Measurements from ENCODE around the gene SPACA9. TPM values are rescaled to one million over a fixed set of nuclear protein-coding genes. Genes with fewer than 3 reads are reported as not detected.

The SPACA9 gene
- polyA plus RNA-seq, 3 donors: 0.28 to 0.95 (median 0.57) TPM

DNA sequence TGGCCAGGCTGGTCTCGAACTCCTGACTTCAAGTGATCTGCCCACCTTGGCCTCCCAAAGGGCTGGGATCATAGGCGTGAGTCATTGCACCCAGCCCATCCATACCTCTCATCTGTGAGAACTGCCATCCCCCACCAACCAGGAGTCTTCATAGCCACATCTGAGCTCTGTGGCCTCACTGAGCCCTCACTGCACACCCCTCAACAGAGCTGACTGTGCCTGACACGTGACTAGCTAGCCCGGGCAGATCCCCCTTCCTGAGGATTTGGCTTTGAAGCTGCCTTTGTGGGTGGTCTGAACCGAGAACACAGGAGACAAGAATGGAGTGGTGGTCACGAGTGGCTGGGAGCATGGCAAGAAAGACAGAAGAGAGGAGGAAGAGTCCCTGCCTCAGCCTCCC is 16.2 kb upstream of the SPACA9 start:
- Histone ChIP-seq H2AFZ (ENCODE audit: insufficient read depth, low read depth, low read length, poor library complexity, severe bottlenecking) (no peak overlapping the region), H3K79me2 (ENCODE audit: insufficient read depth, low read length) (no peaks in the 10 kb centered on the region), H3K27ac (ENCODE audit: low read depth in 1 of 2, low read length in 2 of 2) (no peak overlapping the region), H3K4me3 (replicated peaks in 1 of 3; ENCODE audit: low read depth in 2 of 3, low read length in 3 of 3) (no peak overlapping the region), H4K20me1 (ENCODE audit: insufficient read depth, low read length) (no peaks in the 10 kb centered on the region), H3K9me3 (replicated peaks in 1 of 2; ENCODE audit: control insufficient read depth in 1 of 2, insufficient read depth in 1 of 2, low read length in 2 of 2) (no peaks in the 10 kb centered on the region), H3K36me3 (replicated peaks in 1 of 2; ENCODE audit: control insufficient read depth in 1 of 2, insufficient read depth in 2 of 2, low read length in 2 of 2) (no peaks in the 10 kb centered on the region), H3K4me1 (ENCODE audit: control insufficient read depth in 1 of 2, insufficient read depth in 2 of 2, low read length in 2 of 2) (no peaks in the 10 kb centered on the region), H3K27me3 (ENCODE audit: control insufficient read depth in 2 of 2, insufficient read depth in 2 of 2, low read length in 2 of 2) (no peaks in the 10 kb centered on the region), H3K4me2 (replicated peaks; ENCODE audit: extremely low read depth, low read length, poor library complexity, severe bottlenecking) (no peak overlapping the region), H3K9ac (ENCODE audit: insufficient read depth, low read length, poor library complexity, severe bottlenecking) (no peak overlapping the region)
- Mint-ChIP-seq H3K27ac (no peak overlapping the region), H3K27me3 (ENCODE audit: low read depth in 3 of 3) (peaks cover 3 to 11% (median 4%) of the 10 kb centered on the region in 3 donors), H3K9me3 (no peaks in the 10 kb centered on the region), H3K4me3 (no peak overlapping the region), H3K4me1 (no peaks in the 10 kb centered on the region), H3K36me3 (no peaks in the 10 kb centered on the region)
- intact Hi-C loops (cut with micrococcal nuclease): no loop called here
- WGBS (ENCODE audit: insufficient coverage): 100% methylated on average over 3 of the region's 6 CpGs
- no peak for DNase-seq
- TF ChIP-seq, protein P1, sequence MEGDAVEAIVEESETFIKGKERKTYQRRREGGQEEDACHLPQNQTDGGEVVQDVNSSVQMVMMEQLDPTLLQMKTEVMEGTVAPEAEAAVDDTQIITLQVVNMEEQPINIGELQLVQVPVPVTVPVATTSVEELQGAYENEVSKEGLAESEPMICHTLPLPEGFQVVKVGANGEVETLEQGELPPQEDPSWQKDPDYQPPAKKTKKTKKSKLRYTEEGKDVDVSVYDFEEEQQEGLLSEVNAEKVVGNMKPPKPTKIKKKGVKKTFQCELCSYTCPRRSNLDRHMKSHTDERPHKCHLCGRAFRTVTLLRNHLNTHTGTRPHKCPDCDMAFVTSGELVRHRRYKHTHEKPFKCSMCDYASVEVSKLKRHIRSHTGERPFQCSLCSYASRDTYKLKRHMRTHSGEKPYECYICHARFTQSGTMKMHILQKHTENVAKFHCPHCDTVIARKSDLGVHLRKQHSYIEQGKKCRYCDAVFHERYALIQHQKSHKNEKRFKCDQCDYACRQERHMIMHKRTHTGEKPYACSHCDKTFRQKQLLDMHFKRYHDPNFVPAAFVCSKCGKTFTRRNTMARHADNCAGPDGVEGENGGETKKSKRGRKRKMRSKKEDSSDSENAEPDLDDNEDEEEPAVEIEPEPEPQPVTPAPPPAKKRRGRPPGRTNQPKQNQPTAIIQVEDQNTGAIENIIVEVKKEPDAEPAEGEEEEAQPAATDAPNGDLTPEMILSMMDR (IDR thresholded peaks at IDR 0.05): no peak

GRCh38 chr9:132863096-132863495 is 15.6 kb upstream of the SPACA9 start:
- peaks cover 3 to 11% (median 5%) of the 10 kb centered on the region in 3 donors for H3K27me3 Mint-ChIP-seq (ENCODE audit: low read depth in 3 of 3)
- H3K4me3 Mint-ChIP-seq: no peak overlapping the region
- no peak overlapping the region for H3K27ac ChIP-seq (ENCODE audit: low read depth in 1 of 2, low read length in 2 of 2)
- WGBS (ENCODE audit: insufficient coverage): 92% methylated on average over 9 of the region's 12 CpGs
- H3K4me2 ChIP-seq (replicated peaks; ENCODE audit: extremely low read depth, low read length, poor library complexity, severe bottlenecking): no peak overlapping the region
- H3K9me3 Mint-ChIP-seq: no peaks in the 10 kb centered on the region
- H3K4me3 ChIP-seq (replicated peaks in 1 of 3; ENCODE audit: low read depth in 2 of 3, low read length in 3 of 3): no peak overlapping the region
- no peaks in the 10 kb centered on the region for H3K9me3 ChIP-seq (replicated peaks in 1 of 2; ENCODE audit: control insufficient read depth in 1 of 2, insufficient read depth in 1 of 2, low read length in 2 of 2)
- no peaks in the 10 kb centered on the region for H3K27me3 ChIP-seq (ENCODE audit: control insufficient read depth in 2 of 2, insufficient read depth in 2 of 2, low read length in 2 of 2)
- no peaks in the 10 kb centered on the region for H3K36me3 Mint-ChIP-seq
- H3K27ac Mint-ChIP-seq: no peak overlapping the region
- no peak overlapping the region for H3K9ac ChIP-seq (ENCODE audit: insufficient read depth, low read length, poor library complexity, severe bottlenecking)
- intact Hi-C loops (cut with micrococcal nuclease): no loop called here
- TF ChIP-seq, protein P1 (IDR thresholded peaks at IDR 0.05): no peak
- H3K36me3 ChIP-seq (replicated peaks in 1 of 2; ENCODE audit: control insufficient read depth in 1 of 2, insufficient read depth in 2 of 2, low read length in 2 of 2): no peaks in the 10 kb centered on the region
- H4K20me1 ChIP-seq (ENCODE audit: insufficient read depth, low read length): no peaks in the 10 kb centered on the region
- no peak for DNase-seq
- H3K4me1 Mint-ChIP-seq: no peaks in the 10 kb centered on the region
- H3K79me2 ChIP-seq (ENCODE audit: insufficient read depth, low read length): no peaks in the 10 kb centered on the region
- no peak overlapping the region for H2AFZ ChIP-seq (ENCODE audit: insufficient read depth, low read depth, low read length, poor library complexity, severe bottlenecking)
- no peaks in the 10 kb centered on the region for H3K4me1 ChIP-seq (ENCODE audit: control insufficient read depth in 1 of 2, insufficient read depth in 2 of 2, low read length in 2 of 2)
